T follicular helper cell (primary cell): ENCODE measurements around the gene PLEKHM3.
"Not testable (repeated sequence)": the region's sequence is repeated elsewhere in the genome, so short reads cannot be mapped to it uniquely, and the experiment has no call there.

Experiments used
- DNase-seq: peaks from one replicate; pipeline ENCODE4 v3.0.0-alpha.2; 2020; ENCODE audit warnings: low read depth

Gene PLEKHM3

GRCh38 chr2:207920321-207920720 is 105.0 kb downstream of the PLEKHM3 start:
- DNase-seq, result no peak

- DNase-seq, result no peak
Measured at GRCh38 chr2:207919164-207919919, 106.0 kb downstream of the PLEKHM3 start.

- DNase-seq, result no peak
Measured at GRCh38 chr2:207914716-207915115, 110.6 kb downstream of the PLEKHM3 start.

- DNase-seq, result no peak
Measured at GRCh38 chr2:207913772-207914358, 111.5 kb downstream of the PLEKHM3 start.

- no peak for DNase-seq
Measured at GRCh38 chr2:207911856-207912255, 113.5 kb downstream of the PLEKHM3 start.

- DNase-seq, result no peak
Measured at GRCh38 chr2:207911215-207911614, 114.1 kb downstream of the PLEKHM3 start.

- DNase-seq, result not testable (repeated sequence)
Measured at GRCh38 chr2:207906495-207906894, 118.8 kb downstream of the PLEKHM3 start.

GRCh38 chr2:207905546-207905945 is 119.8 kb downstream of the PLEKHM3 start:
- DNase-seq, result no peak

- DNase-seq, result no peak
Measured at GRCh38 chr2:207903236-207903635, 122.1 kb downstream of the PLEKHM3 start.

- DNase-seq, result no peak
Measured at GRCh38 chr2:207902821-207903220, 122.5 kb downstream of the PLEKHM3 start.

GRCh38 chr2:207901829-207902228 is 123.5 kb downstream of the PLEKHM3 start:
- no peak for DNase-seq

- DNase-seq, result no peak
Measured at GRCh38 chr2:207901401-207901800, 123.9 kb downstream of the PLEKHM3 start.

- no peak for DNase-seq
Measured at GRCh38 chr2:207898354-207898695, 127.0 kb downstream of the PLEKHM3 start.

- no peak for DNase-seq
Measured at GRCh38 chr2:207897541-207898353, 127.6 kb downstream of the PLEKHM3 start.

GRCh38 chr2:207896525-207897285 is 128.6 kb downstream of the PLEKHM3 start:
- no peak for DNase-seq

- no peak for DNase-seq
Measured at GRCh38 chr2:207895274-207895860, 130.0 kb downstream of the PLEKHM3 start.

- DNase-seq, result no peak
Measured at GRCh38 chr2:207892716-207893402, 132.5 kb downstream of the PLEKHM3 start.

- DNase-seq, result no peak
Measured at GRCh38 chr2:207891086-207891844, 134.1 kb downstream of the PLEKHM3 start.

GRCh38 chr2:207887500-207887899 is 137.8 kb downstream of the PLEKHM3 start:
- no peak for DNase-seq

GRCh38 chr2:207885010-207885409 is 140.3 kb downstream of the PLEKHM3 start:
- DNase-seq, result no peak
